ENCODE data around the gene TRIML2. TPM values are rescaled to one million over a fixed set of nuclear protein-coding genes. Genes with fewer than 3 reads are reported as not detected.

The TRIML2 gene, protein sequence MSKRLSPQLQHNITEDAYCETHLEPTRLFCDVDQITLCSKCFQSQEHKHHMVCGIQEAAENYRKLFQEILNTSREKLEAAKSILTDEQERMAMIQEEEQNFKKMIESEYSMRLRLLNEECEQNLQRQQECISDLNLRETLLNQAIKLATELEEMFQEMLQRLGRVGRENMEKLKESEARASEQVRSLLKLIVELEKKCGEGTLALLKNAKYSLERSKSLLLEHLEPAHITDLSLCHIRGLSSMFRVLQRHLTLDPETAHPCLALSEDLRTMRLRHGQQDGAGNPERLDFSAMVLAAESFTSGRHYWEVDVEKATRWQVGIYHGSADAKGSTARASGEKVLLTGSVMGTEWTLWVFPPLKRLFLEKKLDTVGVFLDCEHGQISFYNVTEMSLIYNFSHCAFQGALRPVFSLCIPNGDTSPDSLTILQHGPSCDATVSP
- total RNA-seq (2014; rRNA removed; shearing (Covaris generic)), result 0.27 and 1.0 TPM in 2 replicates

DNA sequence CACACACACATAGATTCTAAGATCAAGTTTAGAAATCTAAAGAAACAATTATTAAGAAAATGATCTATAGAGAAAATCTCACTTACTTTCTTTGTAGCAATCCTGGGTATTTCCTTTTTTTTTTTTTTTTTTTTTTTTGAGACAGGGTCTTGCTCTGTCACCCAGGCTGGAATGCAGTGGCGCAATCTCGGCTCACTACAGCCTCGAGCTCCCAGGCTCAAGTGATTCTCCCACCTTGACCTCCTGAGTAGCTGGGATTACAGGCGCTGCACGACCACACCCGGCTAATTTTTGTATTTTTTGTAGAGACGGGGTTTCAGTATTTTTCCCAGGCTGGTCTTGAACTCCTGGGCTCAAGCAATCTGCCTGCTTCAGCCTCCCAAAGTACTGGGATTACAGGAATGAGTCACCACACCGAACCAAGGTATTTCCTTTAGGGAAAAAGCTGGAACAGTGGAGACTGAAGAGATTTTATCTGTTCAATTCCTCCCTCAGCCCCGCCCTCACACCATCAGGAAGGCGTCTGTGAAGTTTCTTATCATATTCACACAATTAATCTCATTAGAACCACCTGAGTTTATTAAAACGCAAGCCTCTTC is at the start of gene TRIML2:
TSS of gene TRIML2 (minus strand) at position 447 of the 599 bp plus-strand sequence. CDS start 4,235 bp downstream, outside the sequence.
- peak; percentile 74 for DNase-seq (ENCODE audit: low read depth)

DNA sequence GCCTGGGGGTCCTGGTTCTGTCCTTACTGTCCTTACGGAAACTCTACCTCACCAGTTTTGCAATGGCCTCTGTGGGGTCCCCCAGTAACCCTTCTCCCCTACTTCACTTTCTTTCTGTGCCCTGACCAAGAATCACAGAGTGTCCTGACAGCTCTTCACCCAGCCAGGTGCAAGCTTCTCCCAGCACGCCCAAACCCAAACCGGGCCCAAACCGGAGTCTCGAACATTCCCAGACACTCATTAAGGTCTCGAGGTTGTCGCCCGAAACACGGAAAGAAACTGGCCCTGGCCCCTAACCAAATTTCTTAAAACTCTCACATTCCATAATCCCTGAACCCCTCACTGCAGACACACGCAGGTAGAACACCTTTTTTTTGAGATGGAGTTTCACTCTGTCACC is 48.9 kb upstream of the TRIML2 start:
- no peak for DNase-seq (ENCODE audit: low read depth)

DNA sequence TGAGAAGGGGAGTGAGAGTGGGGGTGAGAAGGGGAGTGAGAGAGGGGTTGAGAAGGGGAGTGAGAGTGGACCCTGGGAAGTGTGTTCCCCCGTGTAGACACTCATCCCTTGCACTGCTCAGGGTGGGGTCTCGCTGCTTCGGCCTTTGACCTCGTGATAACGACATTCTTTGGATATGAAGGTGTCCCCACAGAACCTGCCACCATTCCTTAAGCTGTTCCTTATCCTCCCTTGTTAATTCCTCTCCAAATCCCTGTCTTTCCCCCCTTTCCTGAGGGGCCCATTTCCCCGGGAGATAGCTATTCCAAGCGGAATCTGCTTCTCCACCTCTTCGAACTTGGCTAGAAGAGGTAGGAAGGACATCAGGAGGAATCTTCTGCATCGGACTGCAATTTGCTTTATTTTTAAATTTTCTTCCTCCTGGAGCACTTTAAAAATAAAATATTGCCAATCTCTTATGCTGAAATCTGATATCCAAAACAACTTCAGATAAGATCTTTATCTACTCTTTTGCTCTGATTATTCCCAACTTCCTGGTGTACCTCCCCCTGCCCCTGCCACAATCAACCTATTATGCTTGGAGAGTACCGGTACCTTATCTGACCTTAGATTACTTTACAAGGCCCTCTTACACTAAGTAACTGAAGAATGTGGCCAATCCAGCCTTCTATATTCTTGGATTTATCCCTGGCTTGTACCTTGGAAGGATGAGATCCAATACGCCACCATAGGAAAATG is 45.4 kb upstream of the TRIML2 start:
- peak; percentile 40 for DNase-seq (ENCODE audit: low read depth)

DNA sequence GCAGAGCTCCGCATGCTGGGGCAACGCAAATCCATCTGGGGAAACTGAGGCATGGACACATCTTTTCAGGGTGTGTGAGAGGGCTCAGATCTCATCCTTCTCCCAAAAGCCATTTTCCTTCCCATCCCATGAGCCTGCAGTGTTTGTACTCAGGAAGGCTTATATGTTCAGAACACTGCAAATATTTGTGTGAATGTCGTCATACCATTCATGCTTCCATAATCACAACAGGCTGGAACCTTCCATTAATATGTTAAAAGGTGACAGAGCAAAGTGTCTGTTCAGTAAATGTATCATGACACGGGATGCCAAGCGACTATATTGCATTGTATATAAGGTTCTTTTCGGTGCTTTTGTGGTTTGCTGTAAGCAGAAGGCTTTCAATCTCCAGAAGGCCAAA is 38.4 kb upstream of the TRIML2 start:
- no peak for DNase-seq (ENCODE audit: low read depth)

DNA sequence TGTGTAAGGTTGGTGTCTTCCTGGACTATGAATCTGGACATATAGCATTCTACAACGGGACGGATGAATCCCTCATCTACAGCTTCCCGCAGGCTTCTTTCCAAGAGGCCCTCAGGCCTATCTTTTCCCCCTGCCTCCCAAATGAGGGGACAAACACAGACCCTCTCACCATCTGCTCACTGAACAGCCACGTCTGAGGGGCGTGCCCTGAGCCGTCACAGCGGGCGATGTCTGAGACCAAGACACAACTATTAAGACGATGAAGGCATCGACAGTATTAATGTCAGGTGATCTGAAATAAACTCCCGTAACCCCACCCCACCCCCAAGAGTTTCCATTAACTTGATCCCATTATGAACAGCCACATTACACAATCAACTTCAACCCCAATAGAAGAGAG is 37.8 kb upstream of the TRIML2 start:
- no peak for DNase-seq (ENCODE audit: low read depth)

DNA sequence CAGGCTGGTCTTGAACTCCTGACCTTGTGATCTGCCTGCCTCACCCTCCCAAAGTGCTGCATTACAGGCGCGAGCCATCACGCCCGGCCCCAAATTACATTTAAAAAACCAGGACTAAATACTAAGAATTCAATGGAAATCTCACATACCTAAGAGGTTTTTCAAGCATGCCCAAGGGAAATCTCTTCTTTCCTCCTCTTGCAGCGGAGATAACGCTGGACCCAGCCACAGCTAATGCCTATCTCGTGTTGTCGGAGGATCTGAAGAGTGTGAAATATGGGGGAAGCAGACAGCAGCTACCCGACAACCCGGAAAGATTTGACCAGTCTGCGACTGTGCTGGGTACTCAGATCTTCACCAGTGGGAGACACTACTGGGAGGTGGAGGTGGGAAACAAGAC is 37.2 kb upstream of the TRIML2 start:
- DNase-seq (ENCODE audit: low read depth), result no peak

DNA sequence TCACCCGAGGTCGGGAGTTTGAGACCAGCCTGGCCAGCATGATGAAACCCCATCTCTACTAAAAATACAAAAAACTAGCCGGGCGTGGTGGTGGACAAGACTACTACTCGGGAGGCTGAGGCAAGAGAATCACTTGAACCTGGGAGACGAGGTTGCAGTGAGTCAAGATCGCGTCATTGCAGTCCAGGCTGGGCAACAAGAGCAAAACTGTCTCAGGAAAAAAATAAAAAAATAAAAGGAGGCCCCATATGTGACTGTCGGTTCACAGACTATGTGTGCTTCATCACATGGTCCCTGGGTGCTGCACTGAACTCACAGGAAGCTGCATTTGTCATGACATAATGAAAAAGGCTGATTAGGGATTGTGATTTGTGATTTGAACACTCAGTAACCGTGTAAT is 36.2 kb upstream of the TRIML2 start:
- peak; percentile 57 for DNase-seq (ENCODE audit: low read depth)

DNA sequence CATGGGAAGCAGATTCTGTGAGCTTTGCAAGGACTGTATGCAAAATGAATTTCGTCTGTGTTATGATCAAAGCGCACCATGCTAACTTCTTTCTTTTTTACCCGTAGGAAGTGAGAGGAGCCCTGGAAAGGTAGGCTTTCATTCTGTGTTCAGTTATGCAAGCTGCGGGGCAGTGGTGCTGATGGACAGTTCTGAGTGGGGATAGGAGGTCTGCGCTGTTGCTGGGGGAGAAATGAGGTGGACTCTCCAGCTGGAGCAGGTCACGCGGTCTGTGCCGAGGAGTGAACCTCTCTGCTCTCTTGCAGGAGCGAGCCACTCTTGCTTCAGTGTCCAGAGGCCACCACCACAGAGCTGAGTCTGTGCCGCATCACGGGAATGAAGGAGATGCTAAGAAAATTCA is 34.3 kb upstream of the TRIML2 start:
- DNase-seq (ENCODE audit: low read depth), result peak; percentile 37

DNA sequence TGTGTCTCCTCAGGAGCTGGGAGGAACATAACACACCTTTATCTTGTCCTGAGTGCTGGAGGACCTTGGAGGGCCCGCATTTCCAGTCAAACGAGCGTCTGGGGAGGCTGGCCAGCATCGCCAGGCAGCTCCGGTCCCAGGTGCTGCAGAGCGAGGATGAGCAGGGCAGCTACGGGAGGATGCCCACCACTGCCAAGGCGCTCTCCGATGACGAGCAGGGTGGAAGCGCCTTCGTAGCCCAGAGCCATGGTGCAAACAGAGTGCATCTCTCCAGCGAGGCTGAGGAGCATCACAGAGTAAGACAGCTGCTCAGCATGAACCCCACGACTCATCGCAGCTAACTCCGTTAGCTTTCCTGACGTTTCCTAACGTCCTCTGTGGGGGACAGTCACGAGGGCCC is 30.3 kb upstream of the TRIML2 start:
- peak; percentile 39 for DNase-seq (ENCODE audit: low read depth)

DNA sequence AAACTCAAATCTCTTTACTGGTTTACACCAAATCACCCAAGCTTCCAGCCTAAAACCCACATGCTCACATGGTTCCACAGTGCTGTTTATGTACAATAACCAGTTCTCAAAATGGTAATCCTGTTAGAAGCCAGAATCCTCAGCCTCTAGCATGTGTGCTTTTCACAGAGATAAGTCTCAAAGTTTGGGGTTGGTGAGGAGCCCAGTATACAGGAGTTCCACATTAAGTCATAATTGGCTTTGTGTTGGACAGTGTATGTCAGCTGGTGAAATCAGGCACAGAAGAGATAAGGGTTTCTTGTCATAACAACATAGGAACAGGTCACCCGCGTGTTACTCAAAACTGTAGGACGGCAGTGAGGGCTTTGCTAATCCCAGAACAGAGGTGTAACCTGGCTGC is 29.7 kb upstream of the TRIML2 start, which contains the start of gene TRIML1:
TSS of gene TRIML1 (plus strand) at position 301 of the 400 bp plus-strand sequence. CDS start 118 bp downstream, outside the sequence.
- DNase-seq (ENCODE audit: low read depth), result no peak

GRCh38 chr4:188138227-188138626 is 28.8 kb upstream of the TRIML2 start:
- DNase-seq (ENCODE audit: low read depth), result peak; percentile 67

DNA sequence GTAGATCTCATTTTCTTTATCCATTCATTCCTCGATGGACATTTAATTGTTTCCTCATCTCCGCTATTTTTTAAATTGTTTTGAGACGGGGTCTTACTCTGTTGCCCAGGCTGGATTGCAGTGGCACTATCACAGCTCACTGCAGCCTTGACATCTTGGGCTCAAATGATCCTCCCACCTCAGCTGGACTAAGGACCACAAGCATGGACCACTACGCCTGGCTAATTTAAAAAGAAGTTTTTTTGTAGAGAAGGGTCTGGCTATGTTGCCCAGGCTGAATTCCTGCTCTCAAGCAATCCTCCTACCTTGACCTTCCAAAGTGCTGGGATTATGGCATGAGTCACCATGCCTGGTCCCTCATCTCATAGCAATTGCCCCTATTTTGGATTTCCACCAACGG is 22.8 kb upstream of the TRIML2 start:
- no peak for DNase-seq (ENCODE audit: low read depth)

- no peak for DNase-seq (ENCODE audit: low read depth)
These were observed 21.0 kb upstream of the TRIML2 start for GRCh38 chr4:188130355-188130754.

DNA sequence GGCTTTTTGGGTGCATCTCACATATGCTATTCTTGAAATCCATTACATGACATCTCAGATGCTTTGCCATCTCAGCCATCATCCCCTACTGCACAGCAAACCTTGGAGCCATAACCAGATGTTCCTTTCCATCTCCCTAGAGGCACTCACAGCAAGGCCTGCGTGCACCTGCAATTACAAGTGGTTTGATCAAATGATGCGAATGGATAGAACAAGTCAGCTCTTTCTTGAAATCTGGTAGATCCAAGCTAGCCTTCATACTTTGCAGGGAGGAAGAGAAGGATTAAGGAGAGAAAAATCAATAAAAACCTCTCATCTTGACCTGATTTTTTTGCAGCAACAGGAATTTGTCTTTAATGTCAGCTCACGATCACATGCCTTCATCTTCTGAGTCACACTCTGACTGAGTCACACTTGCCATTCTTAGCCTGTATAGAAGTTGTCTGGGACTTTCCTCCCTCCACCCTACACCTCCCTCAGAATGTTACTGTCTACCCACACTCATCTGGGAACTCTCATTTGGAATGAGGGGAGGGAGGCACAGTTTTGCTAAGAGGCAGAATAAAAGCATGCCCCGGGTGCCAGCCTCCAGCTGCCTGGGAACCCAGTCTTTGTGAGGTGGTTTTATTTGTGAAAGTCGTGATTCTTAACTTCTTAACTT is 17.9 kb upstream of the TRIML2 start:
- peak; percentile 86 for DNase-seq (ENCODE audit: low read depth)

DNA sequence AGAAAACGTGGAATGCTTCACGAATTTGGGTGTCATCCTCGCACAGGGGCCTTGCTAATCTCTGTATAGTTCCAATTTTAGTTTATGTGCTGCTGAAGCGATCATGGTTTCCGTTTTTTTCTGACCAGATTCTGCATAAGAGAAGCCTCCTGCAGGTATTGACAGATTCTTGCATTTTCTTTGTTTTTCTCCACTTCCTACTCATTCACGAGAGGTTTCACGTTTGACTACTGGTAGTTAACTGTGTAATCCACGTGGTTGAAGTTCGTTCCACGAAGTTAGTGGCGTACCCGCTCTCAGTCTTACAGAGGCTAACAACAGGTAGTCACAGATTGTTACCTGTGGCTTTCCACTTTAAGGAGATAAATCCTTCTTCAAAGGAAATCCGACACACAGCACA is 12.1 kb upstream of the TRIML2 start:
- DNase-seq (ENCODE audit: low read depth), result no peak

GRCh38 chr4:188117631-188118324 is 8.4 kb upstream of the TRIML2 start:
- DNase-seq (ENCODE audit: low read depth), result no peak

GRCh38 chr4:188113156-188113555 is 3.8 kb upstream of the TRIML2 start:
- peak; percentile 84 for DNase-seq (ENCODE audit: low read depth)

GRCh38 chr4:188111955-188112354 is 2.6 kb upstream of the TRIML2 start:
- peak; percentile 27 for DNase-seq (ENCODE audit: low read depth)

- peak; percentile 73 for DNase-seq (ENCODE audit: low read depth)
These were observed 1.5 kb upstream of the TRIML2 start for GRCh38 chr4:188110741-188111471.

DNA sequence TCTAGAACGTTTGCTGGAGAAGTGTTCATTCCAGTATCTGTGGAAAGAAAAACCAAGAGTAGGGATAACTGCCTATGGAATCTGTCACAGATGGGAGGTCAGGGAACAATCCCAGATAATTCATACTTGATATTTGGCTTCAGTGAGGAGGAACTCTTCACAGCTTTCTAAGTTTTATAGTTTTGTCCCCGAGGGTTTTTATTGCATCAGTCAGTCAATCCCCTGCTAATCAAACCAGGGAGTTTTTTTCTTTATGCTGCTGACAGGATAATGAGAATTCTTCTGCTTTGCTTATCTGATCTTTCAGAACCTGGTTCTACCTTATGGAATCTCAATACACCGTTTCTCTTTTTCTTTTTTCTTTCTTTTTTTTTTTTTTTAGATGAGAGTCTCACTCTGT is 633 bp upstream of the TRIML2 start:
- DNase-seq (ENCODE audit: low read depth), result peak; percentile 27
